ENCODE results near the gene RBMS3.

RBMS3 gene

DNA sequence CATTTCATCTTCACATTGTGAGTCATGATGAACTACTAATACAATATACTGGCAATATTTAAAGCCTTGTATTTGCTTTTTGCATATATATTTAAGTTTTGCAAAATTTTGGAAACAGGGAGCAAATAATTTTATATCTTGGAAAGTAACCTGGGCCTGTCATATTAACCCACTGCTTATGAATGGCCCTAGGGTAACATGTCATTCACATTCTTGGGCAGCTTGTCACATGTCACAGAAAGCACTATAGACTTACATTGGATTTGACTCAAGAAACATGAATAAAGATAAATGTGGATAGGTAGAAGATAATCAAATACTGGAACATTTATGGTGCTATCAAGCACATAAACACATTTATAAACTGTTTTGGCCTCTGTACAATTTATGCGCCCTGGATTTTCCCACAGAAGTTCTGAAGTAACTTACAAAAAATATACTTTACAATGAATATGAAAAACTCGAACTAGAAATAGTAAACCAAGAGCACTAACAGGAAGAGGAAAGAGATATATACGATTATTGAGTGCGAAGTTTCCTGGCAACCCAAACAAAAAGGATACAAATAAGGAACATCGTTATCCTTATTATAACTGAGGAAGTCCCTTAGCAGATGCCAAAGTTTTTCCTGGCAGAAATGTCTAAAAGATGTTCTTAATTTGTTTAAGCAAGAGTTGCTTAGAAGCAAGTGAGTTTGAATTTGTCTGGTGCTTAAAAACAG is 257.2 kb downstream of the RBMS3 start:
- no peak for DNase-seq

DNA sequence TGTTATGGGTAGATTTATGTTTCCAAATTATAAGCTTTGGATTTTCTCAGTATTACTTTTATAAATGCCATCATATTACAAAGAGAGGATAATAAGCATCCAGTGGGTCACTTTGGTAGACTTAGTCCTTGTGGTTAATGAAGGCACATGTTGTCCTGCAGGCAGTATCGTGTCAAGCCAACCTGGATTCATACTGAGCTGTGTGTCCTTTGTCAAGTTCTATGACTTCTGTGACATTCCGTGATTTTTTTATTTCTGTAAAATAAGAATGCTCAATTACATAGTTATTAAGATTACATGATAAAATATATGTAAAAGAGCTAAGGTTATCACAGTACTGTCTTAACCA is 257.7 kb downstream of the RBMS3 start:
- no peak for DNase-seq

DNA sequence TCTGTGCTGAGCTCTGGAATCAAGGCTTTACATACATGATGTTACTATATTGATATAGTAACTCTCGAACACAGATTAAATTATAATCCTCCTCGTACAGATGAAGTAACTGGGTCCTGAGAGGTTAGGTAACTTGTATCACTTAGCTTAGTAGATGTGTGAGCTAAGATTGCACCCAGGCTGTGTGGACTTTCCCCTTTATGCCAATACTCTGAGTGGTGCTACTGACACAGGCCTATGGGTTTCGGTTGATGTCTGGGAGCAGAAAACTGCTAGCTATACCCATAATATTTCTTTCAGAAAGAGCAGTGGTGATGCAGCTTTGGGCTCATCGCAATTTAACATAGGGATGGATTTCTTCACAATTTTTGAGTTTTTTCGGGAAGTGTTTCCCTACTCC is 259.7 kb downstream of the RBMS3 start:
- no peak for DNase-seq

DNA sequence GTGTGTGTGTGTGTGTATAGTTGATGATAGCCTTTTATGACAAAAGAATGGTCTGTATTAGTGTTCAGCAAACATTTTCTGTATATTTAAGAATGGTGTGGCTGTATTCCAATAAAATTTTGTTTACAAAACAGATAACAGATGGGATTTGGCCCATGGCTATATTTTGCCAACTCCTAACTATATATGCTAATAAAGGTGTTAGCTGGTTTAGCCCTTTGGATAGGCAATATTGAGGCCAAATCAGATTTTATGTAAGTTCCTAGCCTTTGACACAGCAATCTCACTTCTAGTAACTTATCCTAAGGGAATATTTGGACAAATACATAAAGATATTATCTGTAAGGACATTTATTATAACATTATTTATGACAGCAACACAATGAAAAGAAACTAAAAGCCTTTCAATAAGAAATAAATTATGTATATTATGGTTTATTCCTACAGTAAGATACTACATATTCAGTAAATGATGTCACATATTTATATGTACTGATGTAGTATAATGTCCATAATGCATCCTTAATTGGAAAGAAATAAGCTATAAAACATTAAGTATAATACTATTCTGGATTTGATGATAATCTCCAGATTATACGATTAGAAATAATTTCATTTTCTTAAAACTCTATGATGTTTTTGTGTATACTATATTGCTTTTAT is 264.0 kb downstream of the RBMS3 start:
- DNase-seq: no peak

DNA sequence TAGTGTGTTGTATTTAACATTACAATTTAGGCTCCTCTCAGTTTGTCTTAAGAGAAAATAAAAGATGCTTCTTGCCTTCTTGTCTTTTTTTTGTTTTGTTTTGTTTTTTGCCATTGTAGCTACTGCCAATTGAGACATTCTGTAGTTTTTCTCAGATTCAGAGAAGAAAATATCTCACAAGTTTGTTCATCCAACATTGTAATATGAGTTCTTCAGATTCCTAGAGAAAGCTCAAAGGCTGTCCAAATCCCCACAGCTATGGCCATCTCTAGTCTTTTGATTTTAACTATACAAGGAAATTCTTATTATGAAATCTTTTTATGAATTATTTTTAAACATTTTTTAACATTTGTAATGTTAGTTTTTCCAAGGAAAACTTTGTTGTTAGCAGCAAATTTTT is 264.7 kb downstream of the RBMS3 start:
- DNase-seq: no peak

DNA sequence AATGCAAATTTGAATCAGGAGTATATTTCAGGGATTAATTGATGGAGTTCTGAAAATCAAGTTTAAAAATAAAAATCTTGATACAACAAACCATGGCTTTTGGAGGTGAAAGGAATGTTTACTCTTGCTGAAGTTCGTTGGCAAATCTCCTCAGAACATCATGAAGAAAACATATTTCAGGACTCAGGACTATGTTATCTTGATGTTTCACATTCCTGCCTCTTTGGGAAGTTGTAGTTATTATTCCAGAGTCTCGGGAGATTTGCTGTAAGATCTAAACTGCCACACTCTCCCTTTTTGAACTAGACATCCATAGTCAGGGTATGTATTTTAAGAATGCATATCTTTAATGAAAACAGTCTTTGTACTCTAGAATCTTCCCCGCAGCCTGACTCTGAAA is 271.2 kb downstream of the RBMS3 start:
- DNase-seq: no peak

DNA sequence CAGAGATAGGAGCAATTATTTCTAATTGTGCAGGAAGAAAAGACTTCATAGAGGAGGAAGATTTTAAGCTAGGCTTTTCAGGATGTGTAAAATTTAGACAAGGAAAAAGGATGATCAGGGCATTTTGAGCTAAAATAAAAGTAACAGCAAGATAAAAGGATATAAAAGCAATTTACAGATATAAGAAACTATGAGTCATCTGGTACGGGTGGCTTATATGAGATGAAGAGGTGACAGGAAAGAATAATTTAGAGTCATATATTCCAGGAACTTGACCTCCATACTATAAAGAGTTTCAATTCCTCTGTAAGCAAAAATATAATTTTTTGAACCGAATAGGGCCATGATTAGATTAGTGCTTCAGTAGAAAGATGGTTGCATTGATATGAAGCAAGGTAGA is 273.7 kb downstream of the RBMS3 start:
- DNase-seq: no peak

DNA sequence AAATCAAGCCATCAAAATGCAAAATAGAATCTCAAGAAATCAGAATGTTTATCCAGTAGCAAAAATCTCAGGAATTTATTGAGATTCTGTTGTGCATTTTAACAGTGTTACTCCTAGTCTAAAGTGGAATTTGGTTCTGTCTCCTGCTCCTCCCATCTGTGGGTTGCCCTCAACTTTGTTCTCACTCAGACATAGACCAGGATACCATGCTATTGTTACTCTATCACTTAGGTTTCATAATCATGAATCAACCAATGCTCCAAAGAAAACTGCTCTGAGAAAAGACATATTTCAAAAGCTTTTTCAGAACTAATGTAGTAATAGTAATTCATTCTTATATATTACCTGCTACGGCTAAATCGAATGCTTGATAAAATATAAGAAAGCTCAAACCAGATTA is 274.7 kb downstream of the RBMS3 start:
- no peak for DNase-seq

DNA sequence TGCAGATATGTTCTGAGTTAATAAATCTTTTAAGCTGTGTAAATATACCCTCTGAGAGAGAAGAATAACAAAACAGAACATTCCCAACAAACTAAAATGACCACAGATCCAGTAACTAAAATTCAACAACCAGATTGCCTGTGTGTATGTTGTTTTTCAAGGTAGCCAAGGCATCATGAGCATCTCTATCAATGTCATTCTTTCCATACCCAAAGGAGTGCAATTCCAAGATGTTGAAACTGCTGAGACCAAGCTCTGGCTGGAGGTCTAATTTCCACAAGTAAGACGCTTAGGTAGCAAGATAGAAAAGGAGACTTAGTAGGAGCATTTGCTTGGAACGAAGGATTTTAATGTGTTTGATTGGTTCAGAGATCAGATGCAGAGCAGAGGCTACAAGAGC is 276.3 kb downstream of the RBMS3 start:
- no peak for DNase-seq

DNA sequence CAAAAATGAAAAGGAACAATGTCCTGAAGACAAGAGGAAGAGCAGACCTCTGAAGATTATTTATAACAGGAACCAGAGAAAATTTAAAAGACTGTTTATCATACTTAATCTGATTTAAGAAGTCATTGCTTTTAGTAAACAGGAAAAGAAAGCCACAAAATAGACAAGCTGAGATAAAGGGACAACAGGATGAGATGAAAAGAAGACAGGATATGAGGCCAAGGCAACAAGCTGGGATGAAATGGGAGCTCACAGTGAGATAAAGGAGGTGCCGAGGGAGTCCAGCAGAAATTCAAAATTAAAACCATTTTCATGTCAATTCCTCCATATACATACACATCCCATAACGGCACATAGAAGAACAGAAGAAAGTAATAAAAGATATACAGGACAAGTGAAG is 277.0 kb downstream of the RBMS3 start:
- DNase-seq: no peak

DNA sequence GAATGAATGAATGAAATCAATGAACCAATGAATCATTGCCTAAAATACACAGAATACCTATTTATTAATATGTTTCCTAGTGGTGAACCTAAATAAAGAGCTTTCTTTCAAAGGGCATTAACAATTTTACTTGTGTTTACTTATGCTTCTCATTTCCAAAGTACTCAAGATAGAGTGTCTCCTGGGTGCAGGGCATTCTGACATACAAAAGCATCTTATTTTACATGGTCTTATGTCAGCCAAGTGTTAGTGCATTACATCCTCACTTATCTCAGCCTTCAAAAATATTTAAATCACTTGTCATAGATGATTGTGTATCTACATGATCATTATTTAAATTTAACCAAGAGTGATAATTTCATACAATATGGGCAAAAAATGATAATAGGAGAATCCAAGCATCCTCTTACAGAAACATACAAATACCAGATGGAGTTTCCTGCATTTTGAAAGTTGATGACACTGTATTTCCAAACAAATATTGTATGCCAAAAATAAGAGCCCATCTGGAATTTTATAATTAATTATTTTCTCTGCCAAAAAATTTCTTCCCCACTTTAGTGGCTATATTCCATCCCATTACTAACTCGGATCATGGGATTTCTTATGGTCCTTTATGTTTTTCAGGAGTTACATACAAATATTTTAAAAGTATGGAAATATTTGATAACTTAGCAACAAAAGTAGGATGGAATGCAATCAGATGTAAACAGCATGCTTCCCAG is 279.0 kb downstream of the RBMS3 start:
- DNase-seq: no peak

DNA sequence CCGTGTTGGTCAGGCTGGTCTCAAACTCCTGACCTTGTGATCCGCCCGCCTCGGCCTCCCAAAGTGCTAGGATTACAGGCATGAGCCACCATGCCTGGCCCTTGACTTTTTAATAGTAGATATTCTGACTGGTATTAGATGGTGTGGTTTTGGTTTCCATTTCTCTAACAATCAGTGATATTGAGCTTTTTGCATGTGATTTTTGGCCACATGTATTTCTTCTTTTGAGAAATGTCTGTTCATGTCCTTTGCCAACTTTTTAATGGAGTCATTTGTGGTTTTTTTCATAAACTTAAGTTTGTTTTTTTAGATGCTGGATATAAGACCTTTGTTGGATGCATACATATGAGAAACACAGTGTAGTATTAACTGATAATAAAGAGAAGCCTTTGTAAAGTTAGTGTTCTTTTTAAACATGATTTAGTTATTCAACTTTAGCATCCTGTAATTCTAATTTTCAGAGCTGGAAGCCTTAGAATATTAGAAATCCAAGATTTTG is 280.8 kb downstream of the RBMS3 start:
- no peak for DNase-seq

DNA sequence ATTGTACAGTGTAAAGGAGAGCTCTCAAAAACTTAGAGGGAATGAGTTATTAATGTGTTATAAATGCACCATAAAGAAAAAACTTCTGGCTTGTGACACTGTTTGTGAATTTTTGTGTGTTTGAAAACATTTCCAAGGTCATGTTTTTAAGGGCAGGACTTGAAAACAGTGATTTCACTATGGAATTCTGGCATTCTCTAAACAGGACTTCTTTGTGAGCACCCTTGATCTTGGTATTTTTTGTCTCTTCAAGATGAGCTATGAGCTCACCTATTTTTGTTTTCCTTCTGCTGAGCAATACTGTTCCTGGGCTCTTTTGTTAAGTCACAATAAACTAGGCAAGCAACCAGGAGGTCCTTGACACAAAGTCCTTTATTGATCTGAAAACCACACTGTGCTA is 284.4 kb downstream of the RBMS3 start:
- DNase-seq: no peak

DNA sequence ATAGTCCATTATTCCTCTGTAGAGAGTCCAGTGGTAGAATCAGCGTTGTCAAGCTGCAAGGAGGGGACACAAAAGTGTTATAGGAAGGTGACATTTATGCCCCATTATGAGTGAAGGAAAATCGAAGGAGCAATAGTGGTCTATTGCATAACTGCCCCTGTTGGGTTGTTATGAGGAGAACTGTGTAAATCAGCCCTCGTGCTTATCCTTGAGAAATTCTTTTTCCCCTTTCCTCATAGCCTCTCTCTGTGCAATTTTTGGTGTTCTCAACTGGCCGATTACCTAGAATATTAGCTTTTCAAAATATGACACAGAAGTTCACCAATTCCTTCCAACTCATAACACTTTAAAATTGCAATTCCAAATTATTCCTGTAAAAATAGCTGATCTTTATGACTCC is 286.6 kb downstream of the RBMS3 start:
- no peak for DNase-seq

DNA sequence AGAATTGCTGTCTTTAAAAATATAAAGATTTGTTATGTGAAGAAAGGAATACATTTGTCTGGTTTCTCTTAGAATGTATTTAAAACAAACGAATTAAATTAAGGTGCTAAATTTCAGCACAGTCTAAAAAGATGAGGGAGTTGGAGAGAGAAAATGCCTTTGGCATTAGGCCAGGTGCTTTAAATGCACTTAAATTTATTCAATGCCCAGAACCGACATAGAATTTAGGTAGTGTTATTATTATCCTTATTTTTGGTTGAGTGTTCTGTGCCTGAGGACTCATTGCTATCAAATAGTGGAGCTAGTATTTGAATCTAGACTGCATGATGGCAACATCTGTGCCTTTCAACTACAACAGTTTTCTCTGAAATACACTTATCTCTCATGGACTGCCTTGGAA is 287.5 kb downstream of the RBMS3 start:
- DNase-seq: no peak

DNA sequence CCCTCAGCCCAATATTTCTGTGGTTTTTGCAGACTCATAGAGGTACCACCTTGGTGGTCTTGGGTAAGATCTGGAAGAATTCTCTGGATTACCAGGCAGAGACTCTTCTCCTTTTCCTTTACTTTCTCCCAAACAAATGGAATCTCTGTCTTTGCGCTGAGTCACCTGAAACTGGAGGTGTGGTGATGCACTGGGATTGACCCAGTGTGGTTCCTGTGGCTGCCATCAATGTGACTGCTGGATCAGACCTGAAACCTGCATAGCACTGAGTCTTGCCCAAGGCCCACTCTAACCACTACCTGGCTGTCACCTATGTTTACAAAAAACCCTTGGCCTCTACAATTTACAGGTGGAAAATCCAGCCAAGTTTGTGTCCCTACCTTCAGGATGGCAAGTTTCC is 295.3 kb downstream of the RBMS3 start:
- no peak for DNase-seq

DNA sequence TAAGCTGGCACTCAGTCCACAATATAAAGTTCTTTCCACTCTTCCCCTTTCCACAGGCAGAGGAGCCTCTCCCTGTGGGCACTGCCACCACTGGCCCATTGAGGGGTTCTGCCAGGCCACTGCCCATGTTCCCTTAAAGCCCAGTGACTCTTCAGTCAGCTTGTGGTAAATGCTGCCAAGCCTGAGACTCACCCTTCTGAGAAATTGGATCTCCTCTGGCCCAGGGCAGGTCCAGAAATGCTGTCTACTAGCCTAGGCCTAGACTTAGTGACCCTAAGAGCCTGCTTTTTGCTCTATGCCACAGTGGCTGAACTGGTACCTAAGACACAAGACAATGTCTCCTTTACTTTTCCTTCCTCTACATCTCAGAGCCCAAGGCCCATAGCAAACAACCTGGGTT is 295.8 kb downstream of the RBMS3 start:
- DNase-seq: no peak

DNA sequence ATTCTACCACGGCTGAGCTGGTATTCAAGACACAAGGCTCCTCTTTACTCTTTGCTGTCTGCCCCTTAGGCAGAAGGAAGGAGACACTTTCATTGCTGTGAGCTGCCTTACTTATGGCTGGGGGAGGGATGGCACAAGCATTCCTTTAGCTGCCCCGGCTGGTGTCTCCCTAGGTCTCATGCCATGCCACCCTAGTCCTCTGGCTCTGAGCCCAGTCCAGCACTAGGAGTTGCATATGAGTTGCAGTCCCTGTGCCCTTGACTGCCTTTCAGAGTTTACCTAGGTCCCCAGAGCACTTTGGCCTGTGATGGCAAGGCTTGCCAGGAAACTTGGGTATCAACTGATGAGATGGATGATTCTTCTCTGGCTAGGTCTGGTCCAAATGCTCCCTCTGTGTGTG is 296.4 kb downstream of the RBMS3 start:
- no peak for DNase-seq

DNA sequence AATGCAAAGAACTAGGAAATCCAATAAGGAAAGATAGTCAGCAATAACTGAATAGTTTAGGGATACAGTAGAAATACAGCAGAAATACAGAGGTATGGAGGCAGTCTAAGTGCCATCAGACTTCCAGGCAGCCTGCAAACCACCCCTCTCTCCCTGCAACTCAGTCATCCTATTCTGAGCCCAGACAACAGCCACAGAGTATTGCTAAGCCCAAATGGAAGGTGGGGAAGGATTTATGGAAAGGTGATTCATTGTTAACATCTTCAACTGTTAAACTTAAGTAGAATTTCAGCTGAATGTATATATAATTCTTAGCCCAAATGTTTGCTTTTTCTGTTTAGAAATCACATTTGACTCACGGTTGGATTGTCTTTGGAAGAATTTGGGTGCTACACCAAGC is 300.4 kb downstream of the RBMS3 start:
- DNase-seq: no peak

DNA sequence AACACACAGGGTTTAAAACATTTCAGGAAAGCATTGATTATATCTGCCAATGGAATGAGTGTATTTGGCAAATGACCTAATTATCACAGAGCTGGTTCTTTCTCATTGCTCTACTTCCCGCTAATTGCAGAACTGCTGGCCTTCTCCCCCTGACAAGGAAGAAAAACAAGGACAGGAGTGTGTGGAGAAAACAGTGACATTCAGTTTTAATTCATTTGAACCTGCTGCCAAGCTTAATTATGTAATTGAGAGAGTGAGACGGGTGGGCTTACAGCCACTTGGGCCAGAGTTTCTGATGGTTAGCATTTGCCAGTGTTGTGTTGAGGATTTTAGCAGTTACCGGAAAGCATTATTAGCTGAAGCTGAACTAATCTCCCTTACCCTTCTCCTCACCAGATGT is 301.4 kb downstream of the RBMS3 start:
- DNase-seq: no peak

DNA sequence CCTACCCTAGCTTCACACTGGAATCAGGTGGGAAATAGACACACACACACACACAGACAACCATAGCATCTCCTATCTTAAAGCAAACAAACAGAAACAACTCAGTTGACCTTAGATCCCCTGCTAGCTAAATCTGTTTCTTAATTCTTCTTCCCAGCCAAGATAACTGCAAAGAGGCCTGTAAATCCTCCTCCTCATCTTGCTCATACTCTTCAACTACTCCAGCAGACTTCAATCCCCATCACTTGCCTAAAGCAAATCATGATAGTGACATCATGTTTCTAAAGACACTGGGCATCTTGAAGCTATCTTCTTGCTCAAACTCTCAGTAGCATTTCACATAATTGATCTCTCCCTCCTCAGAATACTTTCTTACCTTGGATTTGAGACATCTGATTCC is 303.0 kb downstream of the RBMS3 start:
- no peak for DNase-seq

DNA sequence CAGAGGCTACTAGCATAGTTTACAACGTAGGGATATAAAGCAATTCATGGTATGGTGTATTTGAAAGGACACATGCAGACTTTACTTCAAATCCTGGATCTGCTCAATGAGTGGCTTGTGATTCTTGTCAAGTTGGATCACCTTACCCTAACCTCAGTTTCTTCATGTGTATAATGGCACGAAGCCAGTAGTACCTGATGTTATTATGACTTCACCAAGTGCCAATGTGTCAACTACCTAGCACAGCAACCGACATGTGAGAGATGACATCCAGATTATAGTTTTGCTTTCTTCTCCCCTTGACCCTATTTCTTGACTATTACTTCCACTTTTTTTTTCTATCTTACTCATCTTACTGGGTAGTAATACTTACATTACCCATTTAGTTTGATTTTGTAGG is 304.5 kb downstream of the RBMS3 start:
- DNase-seq: no peak

DNA sequence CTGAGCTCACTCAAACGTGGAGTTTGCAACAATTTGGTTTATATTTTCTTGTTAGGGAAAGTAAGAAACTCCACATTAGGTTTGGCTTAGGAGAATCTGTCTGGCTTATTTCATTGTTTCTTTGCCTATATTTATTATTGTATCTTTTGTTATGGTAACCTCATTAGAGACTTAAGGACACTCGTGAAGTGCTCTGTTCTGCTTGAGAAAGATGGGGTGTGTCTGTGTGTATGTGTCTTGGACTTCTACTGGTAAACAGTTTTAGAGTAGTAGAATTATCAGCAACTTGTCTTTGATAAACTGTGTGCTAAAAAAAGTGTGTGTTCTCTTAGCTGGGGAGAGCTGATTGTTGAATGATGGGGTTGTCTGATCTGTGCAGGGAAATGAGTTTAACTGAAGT is 306.5 kb downstream of the RBMS3 start:
- no peak for DNase-seq

DNA sequence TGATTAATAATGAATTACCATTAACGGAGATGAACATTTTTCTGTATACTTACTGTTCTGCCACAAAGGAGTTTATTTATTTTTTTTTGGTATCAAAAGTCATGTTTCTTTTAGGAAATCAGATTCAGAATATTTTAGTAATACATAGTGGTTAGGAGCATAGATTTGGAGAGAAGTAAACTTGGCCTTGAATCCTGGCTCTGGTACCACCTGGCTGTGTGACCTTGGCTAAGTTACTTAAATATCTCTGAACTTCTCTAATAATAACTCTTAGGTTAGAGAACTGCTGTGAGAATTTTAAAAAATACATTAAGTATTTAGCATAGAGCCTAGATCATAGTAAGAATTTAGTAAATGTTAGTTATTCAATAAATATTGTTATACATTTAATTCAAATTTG is 309.1 kb downstream of the RBMS3 start:
- no peak for DNase-seq
